Neuronal stem cell (in vitro differentiated cells): ENCODE measurements around the gene CHCHD3.
A peak's percentile ranks its signal among the peaks of the same experiment; 100 is the strongest.

Experiments
- DNase-seq: peaks from one replicate; pipeline ENCODE4 v3.0.0-alpha.2; 2013; ENCODE audit warnings: low spot score
- H2AFZ ChIP-seq: one replicate; pipeline ENCODE4 v1.6.1; 2013; ENCODE audit warnings: mild to moderate bottlenecking, low read length, inconsistent platforms
- H2AK5ac ChIP-seq: 2 replicates; pipeline ENCODE4 v1.6.1; 2013; ENCODE audit warnings: low read depth, mild to moderate bottlenecking, inconsistent platforms, low read length, moderate library complexity, mixed read lengths
- H2BK120ac ChIP-seq: 2 replicates; pipeline ENCODE4 v1.6.1; 2013; ENCODE audit warnings: low read depth, mild to moderate bottlenecking, inconsistent platforms, low read length, moderate library complexity, mixed read lengths
- H2BK12ac ChIP-seq: one replicate; pipeline ENCODE4 v1.6.1; 2013; ENCODE audit warnings: low read length, inconsistent platforms
- H2BK15ac ChIP-seq: 2 replicates; pipeline ENCODE4 v1.6.1; 2013; ENCODE audit warnings: mild to moderate bottlenecking, low read length, inconsistent platforms, mixed read lengths
- H2BK5ac ChIP-seq: one replicate; pipeline ENCODE4 v1.6.1; 2013; ENCODE audit warnings: inconsistent platforms, mild to moderate bottlenecking, low read length, moderate library complexity
- H3K14ac ChIP-seq: one replicate; pipeline ENCODE4 v1.6.1; 2013; ENCODE audit warnings: low read length, inconsistent platforms
- H3K18ac ChIP-seq: 2 replicates; pipeline ENCODE4 v1.6.1; 2013; ENCODE audit warnings: low read length, inconsistent platforms
- H3K23ac ChIP-seq: 2 replicates; pipeline ENCODE4 v1.6.1; 2013; ENCODE audit warnings: low read depth, mild to moderate bottlenecking, mixed read lengths, low read length, inconsistent platforms; ENCODE audit not compliant: poor library complexity
- H3K27ac ChIP-seq: replicated peaks from 3 replicates; pipeline ENCODE4 v1.5.1; 2013; ENCODE audit warnings: low read length, inconsistent platforms
- H3K27me3 ChIP-seq, 3 experiments: 2 replicates each; pipeline ENCODE4 v1.6.1; 2013; ENCODE audit warnings: low read length in 3 of 3, mild to moderate bottlenecking in 2 of 3, inconsistent platforms in 1 of 3, low read depth in 1 of 3, mixed read lengths in 1 of 3, moderate library complexity in 1 of 3; ENCODE audit not compliant: control insufficient read depth in 3 of 3, insufficient read depth in 3 of 3
- H3K36me3 ChIP-seq, 2 donors: replicated peaks in 1 of 2; 2 replicates each; pipeline ENCODE4 v1.6.1; 2013; ENCODE audit warnings: low read length in 2 of 2; ENCODE audit not compliant: control insufficient read depth in 2 of 2, insufficient read depth in 2 of 2
- H3K4ac ChIP-seq: 2 replicates; pipeline ENCODE4 v1.6.1; 2013; ENCODE audit warnings: inconsistent platforms, mild to moderate bottlenecking, low read length, moderate library complexity
- H3K4me1 ChIP-seq, 2 donors: 1 replicate in 1 of 2; 2 replicates in 1 of 2; pipeline ENCODE4 v1.6.1; 2013; ENCODE audit warnings: low read length in 2 of 2, low read depth in 1 of 2; ENCODE audit not compliant: control insufficient read depth in 2 of 2, insufficient read depth in 1 of 2
- H3K4me2 ChIP-seq: one replicate; pipeline ENCODE4 v1.6.1; 2013; ENCODE audit warnings: mild to moderate bottlenecking, low read length, inconsistent platforms; ENCODE audit not compliant: insufficient read depth, poor library complexity, severe bottlenecking
- H3K4me3 ChIP-seq, 2 donors: 2 replicates each; pipeline ENCODE4 v1.5.1; 2013; ENCODE audit warnings: low read length in 2 of 2, mild to moderate bottlenecking in 2 of 2, inconsistent platforms in 1 of 2, moderate library complexity in 1 of 2
- H3K79me1 ChIP-seq: one replicate; pipeline ENCODE4 v1.6.1; 2013; ENCODE audit warnings: low read depth, mild to moderate bottlenecking, inconsistent platforms, low read length, moderate library complexity
- H3K9ac ChIP-seq: one replicate; pipeline ENCODE4 v1.6.1; 2013; ENCODE audit warnings: mild to moderate bottlenecking, low read depth, low read length, inconsistent platforms; ENCODE audit not compliant: poor library complexity
- H3K9me3 ChIP-seq, 2 donors: replicated peaks in 1 of 2; 2 replicates each; pipeline versions ENCODE3 to v1.6.1; 2013; ENCODE audit warnings: low read length in 2 of 2, mild to moderate bottlenecking in 2 of 2, inconsistent platforms in 1 of 2, low read depth in 1 of 2, mixed read lengths in 1 of 2, moderate library complexity in 1 of 2; ENCODE audit not compliant: control insufficient read depth in 2 of 2, insufficient read depth in 1 of 2
- H4K8ac ChIP-seq: one replicate; pipeline ENCODE4 v1.6.1; 2013; ENCODE audit warnings: low read depth, mild to moderate bottlenecking, inconsistent platforms, low read length, moderate library complexity
- H4K91ac ChIP-seq: one replicate; pipeline ENCODE4 v1.6.1; 2013; ENCODE audit warnings: low read length, low read depth, mild to moderate bottlenecking, inconsistent platforms; ENCODE audit not compliant: poor library complexity
- WGBS, 2 donors: extraction: QIAGEN DNeasy Blood & Tissue Kit; methylation state at CpG; one replicate each; pipeline ENCODE4 v1.1.7; 2013; ENCODE audit warnings: missing lambda C conversion rate in 2 of 2, mixed read lengths in 1 of 2; ENCODE audit not compliant: insufficient read length in 2 of 2, insufficient replicate concordance in 1 of 2; ENCODE audit errors: extremely low coverage in 2 of 2; 5-methylcytosine and 5-hydroxymethylcytosine counted together

The CHCHD3 gene

DNA sequence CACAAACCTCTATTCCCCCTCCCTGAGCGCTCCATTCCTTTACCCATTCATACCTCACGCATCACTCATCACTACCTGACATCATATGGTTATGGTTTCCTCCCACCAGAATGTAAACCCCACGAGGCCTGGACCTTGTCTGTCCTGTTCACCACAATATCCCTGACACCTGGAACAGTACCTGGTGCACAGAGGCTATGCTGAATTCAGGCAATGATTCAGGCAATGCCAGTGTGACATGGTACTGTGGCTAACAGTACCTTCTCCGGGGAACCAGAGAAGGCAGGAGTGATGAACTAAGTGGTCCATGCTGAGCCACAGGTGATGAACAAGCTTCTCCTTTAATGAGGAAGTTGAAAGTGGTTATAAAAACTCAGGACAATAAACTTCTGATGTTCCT lies 303.1 kb downstream of the CHCHD3 start:
- WGBS, 2 donors: 100% methylated on average over 2 of the region's 4 CpGs; no CpG with 5 or more reads in 1 of the 2 donors
- H3K4me3 ChIP-seq: no peak overlapping the region
- H2BK5ac ChIP-seq: no peak overlapping the region
- no peak overlapping the region for H3K14ac ChIP-seq
- H3K9me3 ChIP-seq: no peaks in the 10 kb centered on the region
- H3K4me2 ChIP-seq: no peak overlapping the region
- H3K18ac ChIP-seq: no peak overlapping the region
- no peak overlapping the region for H4K8ac ChIP-seq
- H3K4ac ChIP-seq: no peak overlapping the region
- no peak overlapping the region for H2AFZ ChIP-seq
- no peak overlapping the region for H2BK12ac ChIP-seq
- H3K9ac ChIP-seq: no peak overlapping the region
- H2BK15ac ChIP-seq: no peak overlapping the region
- H3K23ac ChIP-seq: no peak overlapping the region
- no peak overlapping the region for H2AK5ac ChIP-seq
- peaks cover 0 to 10% of the 10 kb centered on the region in 2 donors for H3K36me3 ChIP-seq
- H2BK120ac ChIP-seq: no peak overlapping the region
- H3K4me1 ChIP-seq: peaks cover 2% of the 10 kb centered on the region in 2 donors
- no peak for DNase-seq
- no peak overlapping the region for H4K91ac ChIP-seq
- no peak overlapping the region for H3K27ac ChIP-seq
- H3K27me3 ChIP-seq: no peaks in the 10 kb centered on the region
- H3K79me1 ChIP-seq: no peaks in the 10 kb centered on the region

DNA sequence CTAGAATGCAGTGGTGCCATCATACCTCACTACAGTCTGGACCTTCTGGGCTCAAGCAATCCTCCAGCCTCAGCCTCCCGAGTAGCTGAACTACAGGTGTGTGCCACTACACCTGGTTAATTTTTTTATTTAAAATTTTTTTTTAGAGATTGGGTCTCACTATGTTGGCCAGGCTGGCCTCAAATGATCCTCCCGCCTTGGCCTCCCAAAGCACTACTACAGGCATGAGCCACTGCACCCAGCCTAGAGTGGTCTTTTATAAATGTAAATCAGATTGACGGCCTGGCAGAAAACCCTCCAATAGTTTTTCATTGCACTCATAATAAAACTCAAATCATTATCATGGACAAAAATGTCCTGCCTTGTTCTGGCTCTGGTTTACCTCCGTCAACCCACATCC lies 303.9 kb downstream of the CHCHD3 start:
- no CpG with 5 or more reads among the region's 4 CpGs for WGBS, 2 donors
- Histone ChIP-seq H2AFZ (no peak overlapping the region), H2BK15ac (no peak overlapping the region), H3K14ac (no peak overlapping the region), H3K18ac (no peak overlapping the region), H3K79me1 (no peaks in the 10 kb centered on the region), H3K9ac (no peak overlapping the region), H3K27me3 (no peaks in the 10 kb centered on the region), H3K23ac (no peak overlapping the region), H2AK5ac (no peak overlapping the region), H2BK5ac (no peak overlapping the region), H3K27ac (no peak overlapping the region), H2BK120ac (no peak overlapping the region), H3K4me1 (peaks cover 2% of the 10 kb centered on the region in 2 donors), H3K36me3 (peaks cover 0 to 2% of the 10 kb centered on the region in 2 donors), H4K8ac (no peak overlapping the region), H3K9me3 (no peaks in the 10 kb centered on the region), H3K4ac (no peak overlapping the region), H3K4me3 (no peak overlapping the region), H2BK12ac (no peak overlapping the region), H4K91ac (no peak overlapping the region), H3K4me2 (no peak overlapping the region)
- DNase-seq: no peak

DNA sequence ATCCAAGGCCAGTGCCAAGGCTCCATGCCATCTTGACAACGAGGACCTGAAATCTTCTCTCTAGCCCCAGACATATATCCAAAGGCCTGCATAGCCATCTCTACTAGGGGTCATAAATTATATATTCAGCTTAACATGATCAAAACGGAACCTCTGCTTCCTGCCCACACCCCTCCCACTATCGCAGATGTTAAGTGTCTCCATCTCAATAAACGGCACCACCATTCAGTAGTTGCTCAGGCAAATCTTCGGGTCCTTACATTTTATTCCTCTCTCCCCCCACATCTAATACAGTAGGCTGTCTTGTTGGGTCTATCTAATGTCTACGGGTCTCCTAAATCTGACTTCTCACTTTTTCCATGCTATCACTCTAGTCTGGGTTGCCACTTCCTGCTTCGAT lies 304.5 kb downstream of the CHCHD3 start:
- Histone ChIP-seq H3K9me3 (no peaks in the 10 kb centered on the region), H3K4me3 (no peak overlapping the region), H3K9ac (no peak overlapping the region), H3K27me3 (no peaks in the 10 kb centered on the region), H2AK5ac (no peak overlapping the region), H3K4ac (no peak overlapping the region), H3K18ac (no peak overlapping the region), H2BK12ac (no peak overlapping the region), H4K8ac (no peak overlapping the region), H3K4me2 (no peak overlapping the region), H3K4me1 (peaks cover 2% of the 10 kb centered on the region in 2 donors), H2BK5ac (no peak overlapping the region), H4K91ac (no peak overlapping the region), H2AFZ (no peak overlapping the region), H3K14ac (no peak overlapping the region), H2BK120ac (no peak overlapping the region), H3K79me1 (no peaks in the 10 kb centered on the region), H3K27ac (no peak overlapping the region), H3K36me3 (no peaks in the 10 kb centered on the region), H3K23ac (no peak overlapping the region), H2BK15ac (no peak overlapping the region)
- DNase-seq: no peak
- WGBS, 2 donors: no CpG with 5 or more reads among the region's 7 CpGs

DNA sequence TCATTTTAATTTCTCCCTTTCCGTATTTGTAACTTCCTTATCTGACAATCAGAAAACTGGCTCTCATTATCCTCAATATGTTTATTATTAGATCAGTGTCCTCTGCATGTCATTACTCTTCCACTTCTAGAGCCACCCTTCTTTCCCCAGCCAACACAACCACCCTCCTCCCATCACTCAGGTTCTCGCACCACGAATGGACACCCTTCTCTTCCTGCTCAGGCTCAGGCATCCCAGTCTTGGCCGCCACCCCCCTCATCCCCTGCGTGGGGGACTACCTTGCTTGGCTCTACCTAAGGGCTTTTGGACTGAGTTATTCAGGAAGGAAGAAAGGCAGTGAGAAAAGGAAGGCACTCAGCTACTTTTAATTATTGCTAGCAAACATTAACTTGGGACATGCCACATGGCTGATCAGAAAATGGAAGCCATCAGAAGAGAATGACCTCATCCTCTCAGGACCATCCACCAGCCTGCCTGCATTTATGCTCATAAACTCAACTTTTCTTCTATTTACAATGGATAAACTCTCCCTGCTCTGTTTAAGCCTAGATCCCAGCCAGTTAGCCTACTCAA lies 305.8 kb downstream of the CHCHD3 start:
- Histone ChIP-seq H3K27me3 (no peaks in the 10 kb centered on the region), H2AK5ac (no peak overlapping the region), H2BK15ac (no peak overlapping the region), H3K4me2 (no peak overlapping the region), H2AFZ (no peak overlapping the region), H3K18ac (peak overlapping the region; percentile 3), H3K4ac (no peak overlapping the region), H2BK12ac (no peak overlapping the region), H3K9me3 (no peaks in the 10 kb centered on the region), H2BK120ac (no peak overlapping the region), H3K36me3 (no peaks in the 10 kb centered on the region), H3K9ac (no peak overlapping the region), H4K91ac (no peak overlapping the region), H2BK5ac (no peak overlapping the region), H3K4me3 (no peak overlapping the region), H4K8ac (no peak overlapping the region), H3K79me1 (no peaks in the 10 kb centered on the region), H3K27ac (no peak overlapping the region), H3K14ac (no peak overlapping the region), H3K4me1 (peaks cover 2% of the 10 kb centered on the region in 2 donors), H3K23ac (no peak overlapping the region)
- no CpG with 5 or more reads among the region's 5 CpGs for WGBS, 2 donors
- no peak for DNase-seq
